AG09309 (cell line): Measurements from ENCODE around the gene TMOD1.
"Not testable (repeated sequence)": the region's sequence is repeated elsewhere in the genome, so short reads cannot be mapped to it uniquely, and the experiment has no call there.

ENCODE experiments used
- DNase-seq: peaks from one replicate; pipeline ENCODE4 v3.0.0-alpha.2; 2010; ENCODE audit warnings: low read depth
- H3K4me3 ChIP-seq: 2 replicates; pipeline ENCODE4 v1.5.1; 2011; ENCODE audit warnings: mild to moderate bottlenecking, low read depth, low read length, moderate library complexity; ENCODE audit not compliant: control insufficient read depth
- TF ChIP-seq, protein P1 (sequence below): IDR thresholded peaks from 2 replicates; pipeline ENCODE4 v1.5.1; 2011; ENCODE audit warnings: mild to moderate bottlenecking, low read depth, low read length, inconsistent platforms; ENCODE audit not compliant: insufficient read depth, control insufficient read depth; ENCODE audit errors: missing control alignments

The TMOD1 gene

DNA sequence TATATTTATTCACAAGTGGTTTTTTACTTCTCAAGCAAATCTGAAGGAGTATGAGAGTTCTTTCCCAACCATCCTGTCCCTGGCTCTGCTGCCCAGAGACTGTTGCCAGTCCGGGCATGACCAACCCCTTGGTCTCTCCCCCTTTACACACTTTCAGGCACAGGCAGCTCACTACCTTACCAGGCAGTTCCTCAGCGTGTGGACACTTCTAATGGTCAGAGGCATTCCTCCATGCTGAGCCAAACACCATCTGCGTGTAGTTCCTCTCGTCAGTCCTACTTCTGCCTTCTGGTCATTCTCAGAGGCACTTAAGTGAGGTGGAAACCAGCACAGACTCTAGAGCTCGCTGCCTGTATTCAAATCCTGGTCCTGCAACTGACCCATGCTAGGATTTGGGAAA is 75.6 kb downstream of the TMOD1 start:
- H3K4me3 ChIP-seq: no peak overlapping the region
- no peak for DNase-seq
- TF ChIP-seq, protein P1, sequence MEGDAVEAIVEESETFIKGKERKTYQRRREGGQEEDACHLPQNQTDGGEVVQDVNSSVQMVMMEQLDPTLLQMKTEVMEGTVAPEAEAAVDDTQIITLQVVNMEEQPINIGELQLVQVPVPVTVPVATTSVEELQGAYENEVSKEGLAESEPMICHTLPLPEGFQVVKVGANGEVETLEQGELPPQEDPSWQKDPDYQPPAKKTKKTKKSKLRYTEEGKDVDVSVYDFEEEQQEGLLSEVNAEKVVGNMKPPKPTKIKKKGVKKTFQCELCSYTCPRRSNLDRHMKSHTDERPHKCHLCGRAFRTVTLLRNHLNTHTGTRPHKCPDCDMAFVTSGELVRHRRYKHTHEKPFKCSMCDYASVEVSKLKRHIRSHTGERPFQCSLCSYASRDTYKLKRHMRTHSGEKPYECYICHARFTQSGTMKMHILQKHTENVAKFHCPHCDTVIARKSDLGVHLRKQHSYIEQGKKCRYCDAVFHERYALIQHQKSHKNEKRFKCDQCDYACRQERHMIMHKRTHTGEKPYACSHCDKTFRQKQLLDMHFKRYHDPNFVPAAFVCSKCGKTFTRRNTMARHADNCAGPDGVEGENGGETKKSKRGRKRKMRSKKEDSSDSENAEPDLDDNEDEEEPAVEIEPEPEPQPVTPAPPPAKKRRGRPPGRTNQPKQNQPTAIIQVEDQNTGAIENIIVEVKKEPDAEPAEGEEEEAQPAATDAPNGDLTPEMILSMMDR: no peak

GRCh38 chr9:97578846-97579245 is 77.4 kb downstream of the TMOD1 start:
- no peak overlapping the region for H3K4me3 ChIP-seq
- TF ChIP-seq, protein P1: no peak
- no peak for DNase-seq

- H3K4me3 ChIP-seq: no peak overlapping the region
- TF ChIP-seq, protein P1: no peak
- no peak for DNase-seq
Measured at GRCh38 chr9:97579914-97580313, 78.4 kb downstream of the TMOD1 start.

- not testable (repeated sequence) for H3K4me3 ChIP-seq, DNase-seq
Measured at GRCh38 chr9:97581590-97581989, 80.1 kb downstream of the TMOD1 start.

- not testable (repeated sequence) for H3K4me3 ChIP-seq, DNase-seq
Measured at GRCh38 chr9:97584778-97585177, 83.3 kb downstream of the TMOD1 start.

DNA sequence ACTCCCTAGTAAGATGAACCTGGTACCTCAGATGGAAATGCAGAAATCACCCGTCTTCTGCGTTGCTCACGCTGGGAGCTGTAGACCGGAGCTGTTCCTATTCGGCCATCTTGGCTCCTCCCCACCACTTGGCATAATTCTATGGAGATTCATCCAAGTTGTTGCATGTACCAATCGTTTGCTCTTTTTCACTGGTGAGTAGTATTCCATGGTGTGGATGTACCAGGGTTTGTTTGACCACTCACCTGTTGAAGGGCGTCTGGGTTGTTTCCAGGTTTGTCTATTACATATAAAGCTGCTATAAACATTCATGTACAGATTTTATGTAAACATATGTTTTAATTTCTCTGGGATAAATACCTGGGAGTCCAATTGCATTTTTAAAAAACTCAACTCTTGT is 85.4 kb downstream of the TMOD1 start:
- not testable (repeated sequence) for DNase-seq, H3K4me3 ChIP-seq

DNA sequence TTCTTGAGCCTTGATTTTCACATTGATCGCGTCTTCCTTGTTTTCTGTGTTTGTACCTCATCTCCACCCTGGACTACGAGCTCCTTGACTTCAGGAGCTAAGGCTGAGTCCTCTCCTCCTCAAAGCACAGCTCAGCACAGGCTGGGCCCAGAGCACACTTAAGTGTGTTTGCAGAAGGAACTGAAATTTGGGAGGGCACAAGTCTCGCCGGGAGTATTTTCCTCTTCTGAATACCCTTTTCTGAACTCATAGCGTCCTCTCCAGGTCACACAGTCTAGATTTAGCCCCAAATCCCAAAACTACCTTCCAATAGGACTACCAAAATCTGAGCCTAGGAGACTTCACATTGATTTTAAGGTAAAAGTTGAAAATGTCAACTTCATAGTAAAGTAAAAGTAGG is 90.1 kb downstream of the TMOD1 start:
- TF ChIP-seq, protein P1: no peak
- no peak overlapping the region for H3K4me3 ChIP-seq
- DNase-seq: no peak

GRCh38 chr9:97592126-97592525 is 90.7 kb downstream of the TMOD1 start:
- H3K4me3 ChIP-seq: no peak overlapping the region
- no peak for DNase-seq
- TF ChIP-seq, protein P1: no peak

DNA sequence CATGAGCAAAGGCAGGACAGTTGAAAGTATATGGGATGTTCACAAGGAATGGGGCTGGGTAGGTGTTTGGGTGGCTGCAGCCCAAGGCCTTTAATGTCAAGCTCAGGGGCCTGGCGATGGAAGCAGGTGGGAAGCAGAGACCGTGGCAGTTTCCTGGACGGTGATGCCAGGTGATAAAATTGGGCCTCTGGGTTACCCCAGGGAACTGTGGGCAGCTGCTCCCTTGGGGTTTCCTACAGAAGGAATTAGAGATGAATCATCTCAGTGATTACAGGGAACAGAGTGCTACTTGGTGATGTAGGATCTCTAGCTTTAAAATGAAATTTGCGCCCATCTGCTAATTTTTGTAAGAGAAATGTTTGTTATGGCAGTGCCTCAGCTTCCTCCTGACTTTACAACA is 92.5 kb downstream of the TMOD1 start:
- no peak overlapping the region for H3K4me3 ChIP-seq
- DNase-seq: no peak
- TF ChIP-seq, protein P1: no peak
